NCI-H2227 (cell line): ENCODE data around the gene SLFN12L.
"Not testable (repeated sequence)": the region's sequence is repeated elsewhere in the genome, so short reads cannot be mapped to it uniquely, and the experiment has no call there.

ENCODE experiments used
- DNase-seq: peaks from one replicate; lab custom pipeline; 2025; ENCODE audit not compliant: unreplicated experiment; lab: John Stamatoyannopoulos, UW

The SLFN12L gene

DNA sequence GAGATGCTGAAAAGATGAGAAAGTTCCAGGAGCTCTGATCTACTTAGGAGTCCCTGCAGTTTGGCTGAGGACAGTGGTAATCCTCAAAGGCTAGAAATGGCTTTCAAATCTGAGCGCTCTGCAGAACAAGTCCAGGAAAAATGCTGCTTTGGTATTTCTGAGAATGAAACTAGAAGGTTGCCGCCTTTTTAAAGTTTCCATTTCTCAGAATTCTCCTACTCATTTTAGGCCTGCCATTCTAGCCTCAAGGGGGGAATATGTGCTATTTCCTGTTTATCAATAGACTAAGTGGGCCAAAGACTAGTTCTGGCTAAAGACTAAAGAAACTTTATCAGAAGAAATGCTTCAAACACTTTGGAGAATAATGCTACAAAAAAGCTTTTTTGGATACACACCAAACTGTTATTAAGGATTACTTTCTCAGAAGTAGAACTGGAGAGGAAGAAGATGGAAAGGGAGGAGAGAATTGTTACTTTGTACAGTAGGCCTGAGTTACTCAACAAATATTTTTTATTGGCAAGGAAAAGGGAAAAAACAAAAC, at the start of gene SLFN12L:
TSS of gene SLFN12L (minus strand) at position 78 of the 541 bp plus-strand sequence. CDS start 15,314 bp downstream, outside the sequence.
- DNase-seq, result no peak

DNA sequence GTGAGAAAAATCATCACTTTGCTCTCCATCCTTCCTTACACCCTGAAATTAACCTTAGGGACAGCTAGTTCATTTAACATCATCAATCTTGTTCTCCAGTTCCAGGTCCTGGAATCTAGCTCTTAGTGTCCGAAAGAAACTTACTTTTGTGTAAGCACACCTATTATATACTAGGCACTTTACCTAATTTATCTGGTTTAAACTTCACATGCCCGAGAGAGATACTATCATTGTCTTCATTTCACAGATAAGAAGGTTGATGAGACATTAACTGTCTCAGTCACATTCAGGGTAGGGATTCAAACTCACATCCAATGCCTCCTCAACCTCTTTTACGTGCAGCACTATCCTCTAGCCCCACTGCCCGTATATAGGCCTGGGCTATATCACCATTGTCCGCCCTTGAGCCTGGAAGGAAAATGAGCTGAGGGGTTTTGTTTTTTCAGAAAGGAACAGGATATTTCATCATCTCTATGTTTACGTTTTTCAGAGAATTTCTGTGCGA, 49.1 kb upstream of the SLFN12L start:
- DNase-seq, result no peak

DNA sequence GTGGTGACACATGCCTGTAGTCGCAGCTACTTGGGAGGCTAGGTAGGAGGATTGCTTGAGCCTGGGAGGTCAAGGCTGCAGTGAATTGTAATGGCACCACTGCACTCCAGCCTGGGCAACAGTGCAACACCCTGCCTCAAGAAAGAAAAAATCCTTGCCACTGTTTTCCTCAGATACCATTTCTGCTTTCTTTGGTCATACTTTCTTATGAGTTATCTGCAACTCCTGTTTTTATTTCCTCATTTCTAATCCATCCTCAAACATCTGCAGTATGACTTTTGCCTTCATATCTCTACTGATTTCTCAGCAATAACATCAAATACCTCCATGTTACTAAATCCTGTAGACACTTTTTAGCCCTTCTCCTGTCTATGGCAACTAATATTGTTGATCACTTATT, 46.6 kb upstream of the SLFN12L start:
- no peak for DNase-seq

DNA sequence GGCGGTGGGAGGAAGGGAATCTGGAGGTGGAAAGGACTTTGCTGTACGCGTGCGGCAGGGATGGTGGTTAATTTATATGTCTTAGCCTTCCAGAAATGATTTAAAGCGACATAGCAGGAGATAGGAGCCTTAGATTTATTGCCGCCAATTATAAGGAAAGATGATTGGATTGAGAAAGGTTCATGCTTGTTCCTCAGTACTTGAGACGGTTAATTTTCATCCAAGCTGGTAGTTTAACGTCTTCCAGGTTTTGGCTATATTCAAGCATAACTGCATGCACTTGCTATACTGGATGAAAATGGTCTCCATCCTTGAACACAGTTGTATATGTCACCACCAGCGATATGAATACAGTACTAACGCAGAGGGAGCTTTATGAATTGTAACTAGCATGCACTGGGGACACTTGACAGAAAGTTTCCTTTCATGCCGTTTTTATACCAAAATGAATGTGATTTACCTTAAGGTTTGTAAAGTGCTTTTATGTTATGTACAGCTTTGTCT, 41.5 kb upstream of the SLFN12L start:
- DNase-seq, result no peak

DNA sequence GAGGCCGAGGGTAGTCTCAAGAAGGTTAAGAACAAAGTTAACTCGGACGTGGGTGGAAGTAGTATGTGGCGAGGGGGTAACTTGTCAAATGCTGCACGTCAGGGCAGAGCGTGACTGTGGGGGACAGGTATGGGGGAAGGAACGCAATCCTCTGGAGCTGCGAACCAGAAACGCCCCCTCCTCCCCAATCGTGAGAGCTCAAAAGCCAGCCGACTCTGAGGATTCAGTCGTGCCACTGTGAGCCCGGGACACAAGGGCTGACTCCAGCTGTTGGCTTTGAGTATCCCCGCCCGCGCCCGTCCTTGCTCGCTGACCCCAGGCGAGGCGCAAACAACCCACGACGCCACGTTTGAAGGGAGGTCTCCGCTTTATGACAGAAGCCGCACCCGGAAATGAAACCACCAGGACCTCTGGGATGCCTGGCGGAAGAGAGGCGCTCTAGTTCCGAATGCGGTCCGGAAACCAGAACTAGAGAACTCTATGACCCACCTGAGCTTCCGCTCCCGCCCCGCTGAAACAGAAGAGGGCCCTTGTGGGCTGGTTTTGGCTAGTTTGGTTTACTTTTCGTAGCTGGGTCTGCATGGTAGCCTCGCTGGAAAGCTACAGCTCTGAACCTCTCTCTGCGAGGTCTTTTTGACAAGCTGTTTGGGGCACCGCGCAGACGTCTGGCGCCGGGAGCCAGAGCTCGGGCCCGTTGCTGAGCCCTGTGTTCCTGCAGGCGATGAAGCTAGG, 40.9 kb upstream of the SLFN12L start, which contains the start of gene PEX12:
TSS of gene PEX12 (minus strand) at position 375 of the 732 bp plus-strand sequence. CDS start 550 bp downstream, outside the sequence.
- DNase-seq, result peak; percentile 91

DNA sequence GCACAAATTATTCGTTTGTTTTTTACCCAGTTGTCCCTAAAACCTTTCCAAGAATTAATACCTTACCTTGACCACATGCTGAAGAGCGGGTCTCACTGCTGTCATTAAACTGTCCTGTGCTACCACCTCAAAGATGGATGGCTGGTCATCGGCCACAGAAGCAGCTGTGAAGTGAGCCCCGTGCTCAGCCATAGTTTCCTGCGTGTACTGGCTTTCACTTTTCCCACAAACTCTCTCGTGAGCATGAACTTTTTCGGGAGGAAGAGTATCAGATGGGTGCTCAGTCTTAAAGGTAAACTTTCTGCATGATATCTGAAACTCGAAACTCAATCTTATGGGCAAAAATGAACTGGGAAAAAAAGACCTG, 40.3 kb upstream of the SLFN12L start:
- DNase-seq, result no peak

DNA sequence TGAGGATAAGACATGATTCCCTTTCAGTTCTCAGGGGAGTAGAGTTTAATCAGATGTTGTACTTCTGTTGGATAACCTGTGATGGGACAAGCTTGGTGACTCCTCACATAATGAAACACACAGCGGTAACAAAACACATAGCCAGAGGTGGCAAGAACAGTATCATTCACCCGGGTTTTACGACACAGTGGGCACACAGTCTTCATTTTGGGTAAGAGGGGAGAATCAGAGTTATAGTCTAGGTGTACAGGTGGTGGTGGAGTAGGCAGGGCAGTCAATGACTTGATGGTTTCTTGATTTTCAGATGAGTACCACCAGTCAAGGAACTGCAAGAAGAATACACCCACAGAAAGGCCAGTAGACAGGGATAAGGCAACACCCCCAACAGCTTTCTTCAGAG, 38.3 kb upstream of the SLFN12L start:
- no peak for DNase-seq

DNA sequence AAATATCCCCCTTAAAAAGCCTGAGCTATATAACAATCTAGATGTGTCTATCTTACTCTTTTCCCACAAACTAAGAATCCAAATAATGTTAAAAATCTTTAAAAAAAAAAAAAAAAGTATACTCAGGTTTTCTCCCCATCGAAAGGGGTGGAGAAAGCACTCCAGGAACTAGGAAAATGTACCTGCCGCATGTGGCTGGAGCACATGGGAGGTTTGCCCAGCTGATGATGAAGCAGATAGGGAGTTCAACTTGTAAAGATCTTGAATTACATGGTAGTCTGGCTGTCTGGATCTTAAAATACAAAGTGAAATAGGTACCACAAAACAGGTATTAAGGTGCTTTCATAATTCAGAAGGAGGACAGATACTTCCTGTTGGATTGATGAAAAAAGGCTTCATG, 31.9 kb upstream of the SLFN12L start:
- DNase-seq, result no peak

DNA sequence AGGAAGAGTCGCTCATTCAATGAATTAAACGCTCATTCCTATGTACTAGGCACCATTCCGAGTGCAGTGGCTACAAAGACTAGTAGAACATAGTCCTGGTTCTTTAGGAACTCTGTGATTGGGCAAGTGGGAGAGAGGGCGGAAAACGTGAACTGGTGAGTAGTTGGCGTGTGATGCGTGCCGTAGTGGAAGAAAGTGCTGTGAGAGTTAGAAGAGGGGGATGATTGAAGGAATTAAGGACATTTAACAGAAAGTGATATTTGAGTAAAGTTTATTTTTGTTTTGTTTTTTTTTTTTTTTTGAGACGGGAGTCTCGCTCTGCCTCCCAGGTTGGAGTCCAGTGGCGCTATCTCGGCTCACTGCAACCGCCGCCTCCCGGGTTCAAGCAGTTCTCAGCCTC, 31.1 kb upstream of the SLFN12L start:
- peak; percentile 5 for DNase-seq

DNA sequence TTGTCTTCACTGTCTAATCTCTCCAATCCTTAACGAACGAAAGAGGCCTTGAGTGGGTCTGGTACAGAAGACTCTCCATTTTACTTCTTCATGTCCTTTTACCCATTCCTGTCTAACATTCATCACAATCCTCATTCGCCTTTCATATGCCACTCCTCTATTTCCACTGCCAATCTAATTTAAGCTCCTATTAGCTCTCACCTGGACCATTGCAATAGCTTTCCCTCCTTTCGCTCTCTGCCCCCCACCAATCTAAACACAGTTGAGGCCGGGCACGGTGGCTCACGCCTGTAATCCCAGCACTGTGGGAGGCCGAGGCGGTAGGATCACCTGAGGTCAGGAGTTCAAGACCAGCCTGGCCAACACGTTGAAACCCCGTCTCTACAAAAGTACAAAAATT, 29.5 kb upstream of the SLFN12L start:
- no peak for DNase-seq

DNA sequence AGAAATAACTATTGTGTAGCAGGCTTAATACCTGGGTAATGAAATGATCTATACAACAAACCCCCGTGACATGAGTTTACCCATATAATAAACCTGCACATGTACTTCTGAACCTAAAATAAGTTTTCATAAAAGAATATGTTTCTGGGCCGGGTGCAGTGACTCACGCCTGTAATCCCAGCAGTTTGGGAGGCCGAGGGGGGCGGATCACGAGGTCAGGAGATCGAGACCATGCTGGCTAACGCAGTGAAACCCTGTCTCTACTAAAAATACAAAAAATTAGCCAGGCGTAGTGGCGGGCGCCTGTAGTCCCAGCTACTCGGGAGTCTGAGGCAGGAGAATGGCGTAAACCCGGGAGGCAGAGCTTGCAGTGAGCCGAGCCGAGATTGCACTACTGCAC, 25.7 kb upstream of the SLFN12L start:
- DNase-seq, result not testable (repeated sequence)

DNA sequence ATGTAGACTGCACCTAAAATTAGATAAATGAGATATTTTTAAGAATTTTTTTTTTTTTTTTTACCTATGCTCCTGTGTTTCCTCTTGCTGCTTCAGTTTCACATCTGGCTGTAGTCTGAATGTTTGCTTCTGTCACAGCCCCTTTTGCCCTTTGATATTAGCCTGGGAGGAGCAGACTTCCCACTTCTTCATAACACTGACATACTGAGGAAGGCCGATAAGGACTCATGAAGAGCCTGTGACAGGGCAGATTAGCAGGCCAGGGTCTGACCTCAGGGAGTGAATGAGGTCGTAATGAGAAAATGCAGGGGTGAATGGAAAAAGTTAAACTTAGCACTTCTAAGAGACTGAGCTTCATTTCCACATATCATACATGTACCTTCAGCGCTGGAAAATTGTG, 23.2 kb upstream of the SLFN12L start, which contains the start of gene SLFN14:
TSS of gene SLFN14 (minus strand) at position 117 of the 400 bp plus-strand sequence. CDS start 2,757 bp downstream, outside the sequence.
- DNase-seq, result no peak

DNA sequence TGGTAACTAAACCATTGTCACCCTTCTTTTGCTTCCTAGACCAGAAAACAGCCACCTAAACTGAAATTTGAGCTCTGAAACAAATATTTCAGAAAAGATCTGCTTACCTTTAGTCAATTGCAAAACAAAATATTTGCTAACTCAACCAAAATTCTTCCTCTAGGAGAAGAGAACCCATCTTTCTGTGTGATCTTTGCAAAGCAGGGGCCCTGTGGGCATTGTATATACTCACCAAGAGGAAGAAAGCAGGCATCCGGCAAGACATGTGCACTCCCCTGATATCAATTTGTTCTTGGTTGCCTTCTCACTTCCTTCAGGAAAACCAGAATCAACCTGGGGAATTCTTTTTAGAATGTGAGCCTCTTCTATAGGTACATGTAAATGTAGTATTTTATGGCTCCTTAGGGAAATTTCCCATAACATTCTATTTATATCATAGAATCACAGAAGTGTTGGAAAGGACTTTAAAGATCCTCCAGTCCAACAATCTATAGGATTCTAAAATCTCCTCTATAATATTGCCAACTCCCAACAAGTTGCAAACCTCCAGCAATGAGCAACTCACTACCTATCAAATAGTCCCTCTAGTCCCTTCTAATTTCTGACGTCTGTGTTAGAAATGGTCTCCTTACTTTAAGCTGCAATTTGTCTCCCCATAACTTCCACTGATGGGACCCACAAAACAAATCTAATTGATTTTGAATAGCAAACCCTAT, 22.2 kb upstream of the SLFN12L start:
- DNase-seq, result no peak

DNA sequence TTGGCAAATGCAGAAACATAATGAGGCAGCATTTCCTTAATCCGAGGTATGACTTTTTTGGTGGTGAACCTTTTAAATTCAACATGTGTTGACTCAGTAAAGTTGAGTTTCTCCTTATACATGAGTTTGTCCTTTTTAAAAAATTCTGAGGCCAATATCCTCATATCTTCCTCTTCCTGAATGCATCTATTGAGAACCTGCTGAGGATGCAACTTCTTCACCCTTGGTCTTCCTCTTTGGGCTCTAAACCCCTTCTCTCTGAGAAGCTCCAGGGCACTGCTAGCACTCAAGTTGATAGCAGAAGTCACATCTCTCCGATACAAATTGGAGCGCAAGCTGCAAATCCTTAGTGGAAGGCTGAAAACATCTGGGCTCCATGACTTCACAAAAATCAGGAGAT, 19.9 kb upstream of the SLFN12L start:
- no peak for DNase-seq

DNA sequence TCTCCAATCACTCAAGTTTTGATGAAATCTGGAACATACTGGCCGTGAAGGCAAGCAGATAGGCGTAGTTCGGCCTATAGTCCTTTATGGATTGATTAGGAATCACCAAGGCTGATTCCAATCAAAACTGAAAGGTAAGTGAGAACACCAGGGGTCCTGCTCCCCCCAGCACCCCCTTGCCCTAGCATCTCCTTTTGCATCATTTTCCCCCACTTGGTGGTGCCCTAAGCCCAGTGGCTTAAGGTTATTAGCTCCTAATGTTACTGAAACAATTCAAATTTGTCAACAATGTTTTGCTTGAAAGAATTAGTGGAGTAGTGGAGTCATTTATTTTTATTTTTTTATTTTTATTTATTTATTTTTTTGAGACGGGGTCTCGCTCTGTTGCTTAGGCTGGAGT, 18.2 kb upstream of the SLFN12L start:
- no peak for DNase-seq

DNA sequence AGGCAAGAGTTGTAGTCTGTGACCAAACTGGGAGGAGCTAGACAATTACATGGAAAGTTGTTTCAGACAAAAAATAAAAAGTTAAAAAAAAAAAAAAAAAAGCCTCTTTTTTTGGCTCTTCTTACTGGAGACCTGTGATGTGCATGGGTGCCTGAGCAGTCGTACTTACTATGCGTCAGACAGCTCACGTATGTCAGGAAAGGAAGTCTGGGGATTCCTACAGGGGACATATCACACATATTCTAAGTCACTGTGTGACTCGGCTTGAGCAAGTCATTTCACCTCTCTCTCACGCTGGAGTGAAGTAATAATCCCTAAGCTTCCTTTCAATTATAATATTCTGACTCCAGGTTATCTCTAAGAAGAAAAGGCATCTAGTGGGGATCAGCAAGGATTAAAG, 17.2 kb upstream of the SLFN12L start:
- DNase-seq, result no peak

DNA sequence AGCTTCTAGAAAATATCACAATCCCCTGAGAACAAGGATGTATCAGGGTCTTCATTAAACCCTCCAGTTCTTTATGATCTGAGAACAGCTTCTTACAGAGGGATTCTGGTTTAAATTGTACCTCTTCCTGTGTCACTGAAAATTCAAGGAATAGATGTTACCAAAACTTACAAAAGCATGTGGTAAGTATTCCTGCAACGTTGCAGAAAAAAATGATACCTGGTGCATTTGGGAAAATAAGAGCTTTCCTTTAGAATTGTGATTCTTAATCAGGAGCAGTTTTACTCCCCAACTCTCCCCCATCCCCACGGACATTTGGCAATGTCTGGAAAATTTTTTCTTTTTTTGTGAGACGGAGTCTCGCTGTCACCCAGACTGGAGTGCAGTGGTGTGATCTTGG, 15.8 kb upstream of the SLFN12L start:
- DNase-seq, result no peak

DNA sequence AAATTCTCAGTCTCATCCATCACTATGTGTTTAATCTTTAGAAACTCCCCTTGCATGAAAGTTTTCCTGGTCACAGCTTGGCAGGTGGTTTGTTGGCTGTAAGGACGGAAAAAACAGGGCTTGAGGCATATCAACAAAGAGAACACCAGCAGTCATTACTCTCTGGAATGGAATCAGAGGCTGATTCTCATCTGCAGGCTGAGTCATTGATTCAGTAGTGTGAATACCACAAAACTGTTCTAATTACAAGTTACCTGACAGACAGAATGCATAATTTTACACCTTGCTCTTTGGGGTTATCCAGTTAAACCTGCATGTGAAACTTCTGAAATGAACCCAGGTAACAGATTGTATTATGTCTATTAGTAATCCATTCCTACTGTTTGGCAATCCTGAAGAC, 11.5 kb upstream of the SLFN12L start:
- no peak for DNase-seq

DNA sequence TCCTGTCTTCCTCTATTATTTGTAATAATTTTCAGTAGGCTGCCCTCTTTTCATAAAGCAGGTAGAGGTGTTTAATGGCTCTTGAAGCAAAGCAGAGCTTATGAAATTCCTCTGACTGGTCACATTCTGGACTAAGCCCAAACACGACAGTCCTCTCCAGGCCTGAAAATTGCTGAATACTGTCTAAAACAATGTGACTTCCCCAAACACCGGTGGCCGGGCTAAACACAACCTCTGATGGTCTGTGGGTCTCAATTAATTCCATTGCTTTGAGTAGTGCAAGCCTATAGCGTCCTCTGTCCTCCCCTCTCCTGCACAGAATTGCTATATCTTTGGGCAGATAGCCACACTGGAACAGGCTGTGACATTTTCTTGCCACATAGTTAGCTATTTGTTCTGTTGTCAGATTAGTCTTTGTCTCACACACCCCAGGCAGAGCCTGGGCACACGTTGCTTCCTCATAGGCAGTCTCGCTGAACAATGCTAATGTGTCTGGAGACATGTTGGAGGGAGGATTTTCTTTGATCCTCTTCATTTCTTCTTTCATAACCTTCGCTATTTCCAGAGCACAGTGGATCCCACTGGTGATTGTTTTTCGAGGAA, 10.8 kb upstream of the SLFN12L start:
- DNase-seq, result no peak

DNA sequence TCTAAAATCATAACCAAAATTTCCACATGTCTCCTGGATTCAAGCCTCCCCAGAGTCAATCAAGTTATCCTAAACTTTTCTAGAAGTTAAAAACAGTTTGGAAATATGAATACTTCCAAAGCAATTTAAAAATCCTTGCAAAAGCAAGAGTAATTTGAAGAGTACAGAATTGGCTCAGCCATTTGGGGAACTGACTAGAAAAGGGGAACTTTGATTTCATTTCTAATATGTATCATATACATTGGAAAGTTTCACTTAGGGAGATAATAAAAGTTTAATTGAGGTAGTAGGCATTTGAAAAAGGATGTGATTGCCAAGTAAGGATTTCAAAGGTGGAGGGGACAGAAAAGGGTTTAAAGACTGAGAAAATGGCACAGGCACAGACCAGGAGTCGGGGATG, 9.0 kb upstream of the SLFN12L start:
- DNase-seq, result no peak

DNA sequence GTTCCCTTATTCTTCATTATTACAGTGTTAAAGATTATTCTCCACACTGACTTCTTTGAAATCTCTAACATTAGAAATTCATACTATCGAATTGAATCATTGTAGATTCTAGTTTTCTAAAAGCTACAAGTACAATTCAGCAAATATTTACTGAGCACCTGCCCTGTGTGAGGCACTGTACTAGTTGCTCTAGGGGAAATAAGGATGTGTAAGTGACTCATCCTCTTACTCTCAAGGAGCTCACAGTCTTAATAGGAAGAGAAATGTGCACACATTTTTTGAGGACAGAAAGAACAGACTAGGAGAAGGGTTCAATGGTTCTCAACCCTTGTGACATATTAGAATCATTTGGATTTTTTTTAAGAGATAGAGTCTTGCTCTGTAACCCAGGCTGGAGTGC, 7.7 kb upstream of the SLFN12L start:
- DNase-seq, result no peak
